ENCODE measurements around the gene ZNF275.

The ZNF275 gene

DNA sequence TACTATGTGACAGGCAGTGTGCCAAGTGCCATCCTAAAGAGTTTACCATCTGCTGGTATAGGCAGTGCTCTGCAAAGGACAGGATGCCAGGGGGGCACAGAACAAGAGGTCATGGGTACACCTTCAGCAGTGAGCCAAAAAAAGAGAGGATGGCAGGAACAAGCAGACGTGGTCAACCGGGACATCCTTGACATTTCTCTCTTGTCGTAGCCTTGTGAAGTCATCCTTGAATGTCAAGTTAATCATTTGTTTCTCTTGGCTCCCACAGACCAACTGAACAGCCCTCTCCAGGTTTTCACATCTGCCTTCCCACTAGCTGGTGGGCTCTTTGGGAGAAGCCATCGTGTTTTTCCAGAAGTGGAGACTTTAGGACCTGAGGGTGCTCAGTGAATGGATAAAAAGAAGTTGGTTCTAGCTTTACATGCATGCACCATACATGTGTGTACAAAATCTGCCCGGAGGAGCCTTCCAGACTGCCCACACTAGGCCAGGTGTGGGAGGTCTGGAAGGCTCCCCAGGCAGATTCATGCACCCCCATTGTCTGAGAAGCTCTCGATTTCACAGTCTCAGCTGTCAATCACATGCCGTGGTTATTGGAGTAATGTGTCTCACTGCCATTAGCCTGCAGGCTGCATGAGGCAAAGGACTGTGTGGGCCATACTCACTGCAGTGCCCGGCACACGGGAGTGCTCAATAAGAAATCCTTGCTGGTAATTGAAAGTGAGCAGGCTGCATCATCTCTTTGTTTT, 28.8 kb upstream of the ZNF275 start:
- no peak for ATAC-seq
- no peak for TF ChIP-seq ESRRG (CRISPR knock-in tag; IDR thresholded peaks at IDR 0.05)
- no peak for TF ChIP-seq ISL1 (CRISPR knock-in tag; IDR thresholded peaks at IDR 0.05)
- TF ChIP-seq ZNF8 (CRISPR knock-in tag; IDR thresholded peaks at IDR 0.05) = no peak
- TF ChIP-seq TSHZ2 (CRISPR knock-in tag; IDR thresholded peaks at IDR 0.05) = no peak
- no peak for TF ChIP-seq ZFP30 (CRISPR knock-in tag; IDR thresholded peaks at IDR 0.05)
- no peak for TF ChIP-seq CSDC2 (CRISPR knock-in tag; IDR thresholded peaks at IDR 0.05)
- no peak for TF ChIP-seq ZNF70 (CRISPR knock-in tag; IDR thresholded peaks at IDR 0.05)
- TF ChIP-seq POU6F1 (CRISPR knock-in tag; IDR thresholded peaks at IDR 0.05; ENCODE audit: borderline replicate concordance, low read depth) = no peak
- TF ChIP-seq CREB5 (CRISPR knock-in tag; IDR thresholded peaks at IDR 0.05; ENCODE audit: low read depth) = no peak

DNA sequence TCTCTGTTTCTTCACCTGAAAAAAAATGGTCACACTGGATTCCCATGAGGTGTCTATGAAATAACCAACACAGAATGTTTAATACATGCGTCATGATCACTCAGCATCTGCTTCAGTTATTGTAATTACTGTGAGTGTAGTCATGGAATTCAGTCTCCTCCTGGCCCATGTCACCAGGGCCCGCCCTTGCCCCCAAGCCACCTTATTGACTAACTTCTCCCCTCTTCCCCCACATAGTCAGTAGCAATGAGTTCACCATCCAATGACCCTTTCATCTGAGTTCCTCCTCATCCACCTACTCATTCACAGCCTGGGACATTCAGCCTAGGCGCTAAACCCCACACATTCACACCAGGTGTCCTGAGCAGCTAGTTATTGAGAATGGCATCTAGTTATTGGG, 28.0 kb upstream of the ZNF275 start:
- no peak for ATAC-seq

More for the DNA sequence above, 28.0 kb upstream of the ZNF275 start:
- TF ChIP-seq ZNF8 (CRISPR knock-in tag; IDR thresholded peaks at IDR 0.05) (no peak), BACH2 (CRISPR knock-in tag; IDR thresholded peaks at IDR 0.05; ENCODE audit: borderline replicate concordance) (no peak), ZNF565 (CRISPR knock-in tag; conservative IDR thresholded peaks at IDR 0.05; ENCODE audit: low read depth) (no peak), POU6F1 (CRISPR knock-in tag; IDR thresholded peaks at IDR 0.05; ENCODE audit: borderline replicate concordance, low read depth) (no peak), TSHZ2 (CRISPR knock-in tag; IDR thresholded peaks at IDR 0.05) (no peak), ARNTL (CRISPR knock-in tag; IDR thresholded peaks at IDR 0.05; ENCODE audit: borderline replicate concordance, low read depth) (no peak), TOX (CRISPR knock-in tag; IDR thresholded peaks at IDR 0.05; ENCODE audit: borderline replicate concordance) (no peak), TCF4 (CRISPR knock-in tag; IDR thresholded peaks at IDR 0.05; ENCODE audit: borderline replicate concordance) (no peak), OSR1 (CRISPR knock-in tag; IDR thresholded peaks at IDR 0.05) (no peak), PPARA (CRISPR knock-in tag; IDR thresholded peaks at IDR 0.05; ENCODE audit: borderline replicate concordance) (no peak), RARB (CRISPR knock-in tag; IDR thresholded peaks at IDR 0.05) (no peak), ZC3H10 (CRISPR knock-in tag; IDR thresholded peaks at IDR 0.05) (no peak), SNAI2 (CRISPR knock-in tag; IDR thresholded peaks at IDR 0.05) (no peak), ISL1 (CRISPR knock-in tag; IDR thresholded peaks at IDR 0.05) (no peak), CSDC2 (CRISPR knock-in tag; IDR thresholded peaks at IDR 0.05) (no peak), ZNF70 (CRISPR knock-in tag; IDR thresholded peaks at IDR 0.05) (no peak), ZFP30 (CRISPR knock-in tag; IDR thresholded peaks at IDR 0.05) (no peak), CSRNP3 (CRISPR knock-in tag; IDR thresholded peaks at IDR 0.05) (no peak), ZFP3 (CRISPR knock-in tag; IDR thresholded peaks at IDR 0.05) (no peak)
